Stimulated activated CD4-positive, alpha-beta T cell treated with anti-CD3 and anti-CD28 coated beads, TNF-alpha, amount 100 ng/mL, for 24 hours (primary cell): ENCODE measurements around the gene SLC9A9.

Source experiments
- DNase-seq, 3 experiments: peaks; one replicate each; pipeline ENCODE4 v3.0.0-alpha.2; 2020; ENCODE audit warnings: low read depth in 3 of 3

SLC9A9 gene

GRCh38 chr3:143326983-143327778 lies 521.1 kb downstream of the SLC9A9 start:
- DNase-seq: no peak

GRCh38 chr3:143321058-143321769 lies 527.1 kb downstream of the SLC9A9 start:
- no peak for DNase-seq

GRCh38 chr3:143315766-143316165 lies 532.5 kb downstream of the SLC9A9 start:
- DNase-seq: no peak

GRCh38 chr3:143314251-143315093 lies 533.8 kb downstream of the SLC9A9 start:
- DNase-seq: no peak

GRCh38 chr3:143313893-143314188 lies 534.4 kb downstream of the SLC9A9 start:
- DNase-seq: no peak

GRCh38 chr3:143313025-143313892 lies 535.0 kb downstream of the SLC9A9 start:
- no peak for DNase-seq

- no peak for DNase-seq
Observed at GRCh38 chr3:143311096-143311495, 537.2 kb downstream of the SLC9A9 start.

- DNase-seq: no peak
Observed at GRCh38 chr3:143309705-143310104, 538.6 kb downstream of the SLC9A9 start.

GRCh38 chr3:143307613-143308183 lies 540.6 kb downstream of the SLC9A9 start:
- DNase-seq: no peak

GRCh38 chr3:143306407-143306806 lies 541.9 kb downstream of the SLC9A9 start:
- DNase-seq: no peak

GRCh38 chr3:143302638-143303171 lies 545.6 kb downstream of the SLC9A9 start:
- DNase-seq: no peak

- DNase-seq: no peak
Observed at GRCh38 chr3:143301031-143301901, 547.0 kb downstream of the SLC9A9 start.

GRCh38 chr3:143298886-143299535 lies 549.3 kb downstream of the SLC9A9 start:
- DNase-seq: no peak

- no peak for DNase-seq
Observed at GRCh38 chr3:143298380-143298779, 549.9 kb downstream of the SLC9A9 start.

- no peak for DNase-seq
Observed at GRCh38 chr3:143295201-143296080, 552.8 kb downstream of the SLC9A9 start.

GRCh38 chr3:143294188-143294587 lies 554.1 kb downstream of the SLC9A9 start:
- DNase-seq: no peak

GRCh38 chr3:143291836-143292447 lies 556.3 kb downstream of the SLC9A9 start:
- no peak for DNase-seq

- no peak for DNase-seq
Observed at GRCh38 chr3:143288944-143289343, 559.3 kb downstream of the SLC9A9 start.
